Liver (tissue), 3 donors: ENCODE data around the gene CD209.

Experiments used
- ATF3 ChIP-seq: IDR thresholded peaks from 2 replicates; pipeline ENCODE4 v1.6.1; 2016; ENCODE audit warnings: antibody characterized with exemption
- CTCF ChIP-seq: fragments of 150-350 bp; IDR thresholded peaks from 2 replicates; pipeline ENCODE4 v1.5.1; 2017; ENCODE audit warnings: improper control_type of control experiment, low read depth, low read length; ENCODE audit not compliant: missing input control
- FOXA2 ChIP-seq: IDR thresholded peaks from 2 replicates; pipeline ENCODE4 v1.6.1; 2016; ENCODE audit warnings: antibody characterized with exemption
- GABPA ChIP-seq, 2 donors: IDR thresholded peaks in 1 of 2; conservative IDR thresholded peaks in 1 of 2; 2 replicates each; pipeline ENCODE4 v1.6.1; 2016; ENCODE audit warnings: antibody characterized with exemption in 2 of 2, mild to moderate bottlenecking in 1 of 2, moderate library complexity in 1 of 2
- HNF4A ChIP-seq, 2 donors: conservative IDR thresholded peaks; 2 replicates each; pipeline ENCODE4 v1.6.1; 2016; ENCODE audit warnings: antibody characterized with exemption in 2 of 2, mild to moderate bottlenecking in 2 of 2
- RAD21 ChIP-seq, 2 donors: IDR thresholded peaks; 2 replicates each; pipeline ENCODE4 v1.6.1; 2016; ENCODE audit warnings: antibody characterized with exemption in 2 of 2, mild to moderate bottlenecking in 2 of 2
- SP1 ChIP-seq: IDR thresholded peaks from 2 replicates; pipeline ENCODE4 v1.6.1; 2018; ENCODE audit warnings: antibody characterized with exemption, mild to moderate bottlenecking
- ZBTB33 ChIP-seq: IDR thresholded peaks from 2 replicates; pipeline ENCODE4 v1.6.1; 2016; ENCODE audit warnings: antibody characterized with exemption
- donor health status: healthy.
- donor health status: healthy.

- no peak for TF ChIP-seq CTCF
- no peak for TF ChIP-seq ZBTB33
- no peak for TF ChIP-seq FOXA2
- no peak for TF ChIP-seq HNF4A (conservative IDR thresholded peaks at IDR 0.05)
- TF ChIP-seq GABPA (IDR thresholded peaks at IDR 0.05 in 1 of 2, conservative IDR thresholded peaks at IDR 0.05 in 1 of 2) = no peak
- TF ChIP-seq ATF3 = no peak
- no peak for TF ChIP-seq RAD21 (IDR thresholded peaks at IDR 0.05)
- no peak for TF ChIP-seq SP1
Observed at GRCh38 chr19:7771072-7771471, 23.7 kb upstream of the CD209 start.
